ENCODE results near the gene RAB27A. TPM values are rescaled to one million over a fixed set of nuclear protein-coding genes. Genes with fewer than 3 reads are reported as not detected.

The RAB27A gene
- total and polyA plus RNA-seq, 10 of the 15 experiments (the other 5 are each of a cell fraction or from before 2014, with no cell fraction given) = 13.3 to 139 (median 35.2) TPM

- TF ChIP-seq USF2 (IDR thresholded peaks at IDR 0.05; ENCODE audit: borderline replicate concordance, low read depth, low read length) (no peak; the same call in 1 of the 2 replicates), EED (IDR thresholded peaks at IDR 0.05; ENCODE audit: low read depth) (no peak), IKZF2 (IDR thresholded peaks at IDR 0.05) (peak; percentile 44 to 53), NFXL1 (IDR thresholded peaks at IDR 0.05; ENCODE audit: borderline replicate concordance) (no peak), IRF4 (IDR thresholded peaks at IDR 0.05; ENCODE audit: low read depth, low read length) (no peak), CHD4 (IDR thresholded peaks at IDR 0.05) (no peak), WRNIP1 (IDR thresholded peaks at IDR 0.05; ENCODE audit: borderline replicate concordance, low read depth, low read length) (no peak), SP1 (IDR thresholded peaks at IDR 0.05; ENCODE audit: low read depth, low read length) (peak; percentile 22), RBBP5 (conservative IDR thresholded peaks at IDR 0.05) (no peak), BRCA1 (IDR thresholded peaks at IDR 0.05; ENCODE audit: low read depth, low read length) (peak; percentile 66), POU2F2 (IDR thresholded peaks at IDR 0.05; ENCODE audit: borderline replicate concordance, low read depth, low read length) (no peak), TBL1XR1 (IDR thresholded peaks at IDR 0.05; ENCODE audit: low read depth, low read length) (no peak), SUPT20H (IDR thresholded peaks at IDR 0.05; ENCODE audit: borderline replicate concordance, control insufficient read depth, low read depth, low read length) (no peak), GABPA (IDR thresholded peaks at IDR 0.05; ENCODE audit: low read depth) (peak; percentile 96), PBX3 (IDR thresholded peaks at IDR 0.05; ENCODE audit: insufficient replicate concordance, low read depth, low read length) (no peak), ZBTB33 (IDR thresholded peaks at IDR 0.05) (no peak), SMAD1 (IDR thresholded peaks at IDR 0.05; ENCODE audit: low read depth, partially characterized antibody) (no peak), ASH2L (IDR thresholded peaks at IDR 0.05; ENCODE audit: borderline replicate concordance, low read depth) (peak; percentile 66; the same call in 1 of the 2 replicates)
Observed at GRCh38 chr15:55196458-55197361, 92.9 kb downstream of the RAB27A start, which contains the start of gene RSL24D1 (continued).
